ENCODE data around the gene CTDSP2.
"Not testable (repeated sequence)": the region's sequence is repeated elsewhere in the genome, so short reads cannot be mapped to it uniquely, and the experiment has no call there.

CTDSP2 gene

GRCh38 chr12:57852200-57852599 lies 5.7 kb upstream of the CTDSP2 start:
- no peak for DNase-seq

- DNase-seq: no peak
These were observed 5.0 kb upstream of the CTDSP2 start for GRCh38 chr12:57851552-57851951.

- DNase-seq: no peak
These were observed 4.4 kb upstream of the CTDSP2 start for GRCh38 chr12:57850854-57851430.

GRCh38 chr12:57849447-57849846 lies 2.9 kb upstream of the CTDSP2 start:
- not testable (repeated sequence) for DNase-seq

GRCh38 chr12:57849035-57849434 lies 2.5 kb upstream of the CTDSP2 start:
- no peak for DNase-seq

- DNase-seq: no peak
These were observed 1.7 kb upstream of the CTDSP2 start for GRCh38 chr12:57848208-57848607.

GRCh38 chr12:57846285-57846576 lies 298 bp downstream of the CTDSP2 start:
- DNase-seq: no peak

- DNase-seq: no peak
These were observed 848 bp downstream of the CTDSP2 start for GRCh38 chr12:57845478-57846284.

- DNase-seq: no peak
These were observed 1.6 kb downstream of the CTDSP2 start for GRCh38 chr12:57844709-57845477.

GRCh38 chr12:57842342-57843294 lies 3.9 kb downstream of the CTDSP2 start:
- DNase-seq: no peak

- no peak for DNase-seq
These were observed 5.1 kb downstream of the CTDSP2 start for GRCh38 chr12:57841445-57841844.

- peak; percentile 60 for DNase-seq
These were observed 5.8 kb downstream of the CTDSP2 start for GRCh38 chr12:57840726-57841125.

GRCh38 chr12:57839996-57840395 lies 6.5 kb downstream of the CTDSP2 start:
- DNase-seq: no peak

GRCh38 chr12:57838594-57839302 lies 7.8 kb downstream of the CTDSP2 start:
- no peak for DNase-seq

GRCh38 chr12:57837864-57838562 lies 8.5 kb downstream of the CTDSP2 start:
- no peak for DNase-seq

GRCh38 chr12:57836442-57837375 lies 9.8 kb downstream of the CTDSP2 start:
- no peak for DNase-seq

- DNase-seq: no peak
These were observed 10.9 kb downstream of the CTDSP2 start for GRCh38 chr12:57835366-57836288.

GRCh38 chr12:57834086-57834876 lies 12.2 kb downstream of the CTDSP2 start:
- peak; percentile 76 for DNase-seq
